Neural crest cell (in vitro differentiated cells): ENCODE measurements around the gene MPRIP. TPM values are rescaled to one million over a fixed set of nuclear protein-coding genes. Genes with fewer than 3 reads are reported as not detected.

Experiments
- DNase-seq: peaks from one replicate; pipeline ENCODE4 v3.0.0; 2021; ENCODE audit warnings: low read depth, mixed read lengths, low spot score
- H3K27ac Mint-ChIP-seq: one replicate; pipeline ENCODE4 v1.8.0; 2021; ENCODE audit warnings: mild to moderate bottlenecking, mixed read lengths; ENCODE audit not compliant: unreplicated experiment
- H3K27me3 Mint-ChIP-seq: 2 replicates; pipeline ENCODE4 v1.8.0; 2021; ENCODE audit warnings: low read depth, mild to moderate bottlenecking, mixed read lengths
- H3K36me3 Mint-ChIP-seq: 2 replicates; pipeline ENCODE4 v1.8.0; 2021; ENCODE audit warnings: low read depth, mild to moderate bottlenecking, mixed read lengths
- H3K4me1 Mint-ChIP-seq: 2 replicates; pipeline ENCODE4 v1.8.0; 2021; ENCODE audit warnings: mixed read lengths
- H3K4me3 Mint-ChIP-seq: one replicate; pipeline ENCODE4 v1.8.0; 2021; ENCODE audit warnings: mild to moderate bottlenecking, mixed read lengths
- H3K9me3 Mint-ChIP-seq: 2 replicates; pipeline ENCODE4 v1.8.0; 2021; ENCODE audit warnings: mixed read lengths
- total RNA-seq: library from RNA; stranded (reverse); gene quantifications from 2 replicates; pipeline ENCODE4 v1.2.1, GENCODE V29; 2021
- TF ChIP-seq, protein P1 (sequence below): fragments of 200-600 bp; sonication (generic); conservative IDR thresholded peaks from 2 replicates; pipeline ENCODE4 v1.5.0; 2021; ENCODE audit warnings: antibody characterized with exemption, mild to moderate bottlenecking

The MPRIP gene
- total RNA-seq, 1 donor from 2014 or later = 241 TPM

DNA sequence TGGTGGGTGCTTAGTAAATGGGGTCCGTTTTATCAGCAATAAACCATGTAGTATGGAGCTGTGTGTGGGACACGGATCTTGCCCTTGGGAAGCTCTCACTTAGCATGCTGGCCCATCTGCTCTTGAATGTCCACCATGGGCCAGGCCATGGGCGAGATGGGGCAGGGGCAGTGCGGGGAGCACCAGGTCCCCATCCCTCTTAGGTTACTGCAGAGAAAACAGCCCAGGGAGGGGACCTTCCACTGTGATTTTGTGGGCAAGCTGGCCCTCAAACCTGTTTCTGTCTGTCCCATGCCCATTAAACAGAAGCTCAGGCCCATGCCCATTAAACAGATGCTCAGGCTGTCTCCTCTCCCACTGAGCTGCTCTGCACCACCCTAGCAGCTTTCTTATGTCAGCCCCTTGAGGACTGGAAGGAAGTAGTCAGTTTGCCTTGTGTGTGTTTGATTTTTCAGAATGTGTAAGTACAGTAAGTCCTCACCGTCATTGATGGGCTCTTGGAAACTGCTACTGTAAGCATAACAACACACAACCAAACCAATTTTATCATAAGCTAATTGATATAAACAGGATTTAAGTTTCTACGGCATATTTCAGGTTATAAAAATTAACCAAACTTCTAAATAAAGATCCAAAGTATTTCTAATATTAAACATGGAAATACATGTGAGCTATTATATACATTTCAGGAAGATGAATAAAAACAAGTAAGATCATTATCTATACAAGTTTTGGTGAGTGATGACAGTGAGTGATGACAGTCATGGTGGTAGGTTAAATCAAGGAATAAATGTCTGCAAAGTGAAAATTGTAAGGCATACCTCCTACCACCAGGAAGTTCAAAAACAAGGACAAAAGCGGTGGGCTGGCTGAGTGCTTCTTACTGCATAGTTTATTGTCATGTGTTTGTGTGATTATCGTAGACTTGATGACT lies 11.5 kb downstream of the MPRIP start:
- DNase-seq = no peak
- TF ChIP-seq, protein P1, sequence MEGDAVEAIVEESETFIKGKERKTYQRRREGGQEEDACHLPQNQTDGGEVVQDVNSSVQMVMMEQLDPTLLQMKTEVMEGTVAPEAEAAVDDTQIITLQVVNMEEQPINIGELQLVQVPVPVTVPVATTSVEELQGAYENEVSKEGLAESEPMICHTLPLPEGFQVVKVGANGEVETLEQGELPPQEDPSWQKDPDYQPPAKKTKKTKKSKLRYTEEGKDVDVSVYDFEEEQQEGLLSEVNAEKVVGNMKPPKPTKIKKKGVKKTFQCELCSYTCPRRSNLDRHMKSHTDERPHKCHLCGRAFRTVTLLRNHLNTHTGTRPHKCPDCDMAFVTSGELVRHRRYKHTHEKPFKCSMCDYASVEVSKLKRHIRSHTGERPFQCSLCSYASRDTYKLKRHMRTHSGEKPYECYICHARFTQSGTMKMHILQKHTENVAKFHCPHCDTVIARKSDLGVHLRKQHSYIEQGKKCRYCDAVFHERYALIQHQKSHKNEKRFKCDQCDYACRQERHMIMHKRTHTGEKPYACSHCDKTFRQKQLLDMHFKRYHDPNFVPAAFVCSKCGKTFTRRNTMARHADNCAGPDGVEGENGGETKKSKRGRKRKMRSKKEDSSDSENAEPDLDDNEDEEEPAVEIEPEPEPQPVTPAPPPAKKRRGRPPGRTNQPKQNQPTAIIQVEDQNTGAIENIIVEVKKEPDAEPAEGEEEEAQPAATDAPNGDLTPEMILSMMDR = no peak
- Mint-ChIP-seq H3K4me3 (no peak overlapping the region), H3K4me1 (peaks cover 21% of the 10 kb centered on the region), H3K27ac (peak overlapping the region; percentile 22), H3K36me3 (no peaks in the 10 kb centered on the region), H3K9me3 (no peaks in the 10 kb centered on the region), H3K27me3 (no peaks in the 10 kb centered on the region)

DNA sequence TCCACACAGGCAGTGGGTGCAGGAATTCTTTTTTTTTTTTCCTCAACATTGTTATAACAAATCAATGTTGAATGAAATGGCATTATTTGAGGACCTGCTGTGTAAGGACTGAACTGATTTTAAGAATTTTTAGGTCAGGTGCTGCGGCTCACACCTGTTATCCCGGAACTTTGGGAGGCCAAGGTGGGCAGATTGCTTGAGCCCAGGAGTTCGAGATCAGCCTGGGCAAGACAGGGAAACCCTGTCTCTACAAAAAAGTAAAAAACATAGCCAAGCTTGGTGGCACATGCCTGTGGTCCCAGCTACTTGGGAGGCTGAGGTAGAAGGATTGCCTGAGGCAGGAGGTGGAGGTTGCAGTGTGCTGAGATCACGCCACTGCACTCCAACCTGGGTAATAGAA lies 12.4 kb downstream of the MPRIP start:
- H3K27ac Mint-ChIP-seq = no peak overlapping the region
- H3K4me3 Mint-ChIP-seq = no peak overlapping the region
- no peak for DNase-seq
- H3K27me3 Mint-ChIP-seq = no peaks in the 10 kb centered on the region
- H3K9me3 Mint-ChIP-seq = no peaks in the 10 kb centered on the region
- H3K4me1 Mint-ChIP-seq = peaks cover 18% of the 10 kb centered on the region
- no peaks in the 10 kb centered on the region for H3K36me3 Mint-ChIP-seq
- TF ChIP-seq, protein P1 = no peak

DNA sequence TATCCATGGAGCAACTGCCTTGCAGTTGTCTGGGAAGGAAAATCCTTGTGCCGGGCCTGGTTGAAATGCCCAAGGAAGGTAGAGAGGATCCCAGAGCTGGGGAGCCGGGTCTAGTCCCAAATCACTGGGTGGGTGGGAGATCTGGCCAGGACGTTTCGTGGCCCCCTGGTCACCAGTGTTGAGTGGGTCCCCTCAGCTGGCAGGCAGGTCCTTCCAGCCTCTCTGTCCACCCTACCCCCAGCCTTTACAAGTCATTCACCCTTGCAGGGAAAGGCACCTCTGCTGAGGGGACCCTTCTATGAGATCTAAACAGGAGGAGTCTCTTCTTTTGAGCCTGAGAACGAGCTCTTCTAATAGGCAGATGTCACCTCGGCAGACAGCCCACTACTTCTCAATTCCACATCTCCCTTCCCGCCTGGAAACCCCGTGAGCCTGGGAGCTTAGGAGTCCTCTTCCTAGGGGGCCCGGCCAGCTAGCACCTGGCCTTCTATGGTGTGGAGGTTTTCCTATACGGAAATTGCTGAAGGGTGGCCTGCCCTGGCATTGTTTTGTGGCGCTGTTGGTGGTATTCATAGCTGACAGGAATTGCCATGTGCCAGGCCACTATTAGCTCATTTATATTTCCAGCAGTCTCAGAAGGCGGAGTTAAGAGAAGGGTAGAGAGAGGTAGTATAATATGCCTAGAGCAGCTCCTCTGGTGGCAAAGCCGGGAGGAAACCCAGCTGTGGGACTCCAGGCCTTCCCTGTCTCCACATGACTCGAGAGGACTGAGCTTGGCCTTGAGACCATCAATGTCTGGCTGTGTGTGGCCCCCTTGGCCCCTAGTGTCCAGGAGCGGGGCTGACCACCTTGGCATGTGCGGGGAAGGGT lies 13.3 kb downstream of the MPRIP start:
- no peaks in the 10 kb centered on the region for H3K9me3 Mint-ChIP-seq
- no peak overlapping the region for H3K4me3 Mint-ChIP-seq
- TF ChIP-seq, protein P1 = no peak
- H3K27me3 Mint-ChIP-seq = no peaks in the 10 kb centered on the region
- DNase-seq = no peak
- H3K36me3 Mint-ChIP-seq = no peaks in the 10 kb centered on the region
- no peak overlapping the region for H3K27ac Mint-ChIP-seq
- H3K4me1 Mint-ChIP-seq = peaks cover 17% of the 10 kb centered on the region

DNA sequence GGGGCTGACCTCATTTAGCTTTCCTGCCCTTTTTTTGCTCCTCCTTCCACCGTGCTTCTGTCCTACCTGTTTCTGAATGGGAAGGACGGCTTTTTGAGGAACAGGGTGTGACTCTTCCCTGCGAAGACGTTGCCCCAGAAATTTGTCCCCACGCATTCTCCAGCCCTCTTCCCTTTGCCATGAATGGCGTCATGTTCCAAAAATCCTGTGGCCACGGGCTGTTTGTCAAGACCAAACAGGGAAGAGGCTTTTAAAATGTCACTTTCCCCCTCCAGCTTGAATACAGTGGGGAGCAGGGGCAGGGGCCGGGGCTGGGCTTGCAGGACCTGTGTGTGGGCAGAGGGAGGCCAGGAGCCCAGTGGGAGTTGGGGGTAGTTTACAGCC lies 13.9 kb downstream of the MPRIP start:
- no peak for DNase-seq
- TF ChIP-seq, protein P1 = no peak
- H3K27ac Mint-ChIP-seq = no peak overlapping the region
- no peaks in the 10 kb centered on the region for H3K36me3 Mint-ChIP-seq
- H3K4me1 Mint-ChIP-seq = peaks cover 11% of the 10 kb centered on the region
- no peaks in the 10 kb centered on the region for H3K27me3 Mint-ChIP-seq
- no peak overlapping the region for H3K4me3 Mint-ChIP-seq
- H3K9me3 Mint-ChIP-seq = no peaks in the 10 kb centered on the region

DNA sequence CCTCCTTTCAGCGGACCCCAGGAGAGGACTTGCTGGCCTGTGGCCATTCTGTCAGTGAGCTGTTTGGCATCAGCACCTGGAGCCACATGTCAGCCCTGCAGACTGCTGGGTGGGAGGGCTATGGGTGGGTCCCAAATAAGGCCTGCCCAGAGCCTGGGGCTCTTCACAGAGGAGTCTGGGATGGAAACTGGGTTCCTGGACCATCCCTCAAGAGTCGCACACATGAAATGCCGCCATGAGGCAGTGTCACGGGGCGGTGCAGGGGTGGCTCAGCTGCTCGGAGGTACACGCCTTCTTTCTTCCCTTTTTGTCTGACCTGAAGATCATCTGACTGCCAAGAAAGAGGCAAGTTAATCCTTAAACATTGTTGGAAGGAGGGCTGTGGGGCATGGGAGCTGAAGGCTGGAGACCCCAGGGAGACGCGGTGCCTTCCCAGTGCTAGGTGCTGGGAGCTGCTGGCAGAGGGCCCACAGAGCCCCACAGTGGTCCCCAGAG lies 14.8 kb downstream of the MPRIP start:
- H3K27ac Mint-ChIP-seq = peak overlapping the region; percentile 75
- no peak overlapping the region for H3K4me3 Mint-ChIP-seq
- no peak for DNase-seq
- H3K4me1 Mint-ChIP-seq = peaks cover 11% of the 10 kb centered on the region
- no peaks in the 10 kb centered on the region for H3K9me3 Mint-ChIP-seq
- no peaks in the 10 kb centered on the region for H3K27me3 Mint-ChIP-seq
- no peaks in the 10 kb centered on the region for H3K36me3 Mint-ChIP-seq
- TF ChIP-seq, protein P1 = no peak
